ENCODE results near the gene SMAD2. TPM values are rescaled to one million over a fixed set of nuclear protein-coding genes. Genes with fewer than 3 reads are reported as not detected.

Gene SMAD2
- total RNA-seq (2022; extraction: Qiagen RNA extraction; ENCODE audit: low read depth): 58.0 to 78.3 TPM (median 73.0 TPM) in 5 replicates

GRCh38 chr18:47930199-47930930 is at the start of gene SMAD2:
Gene SMAD2, minus strand, starts transcription at chr18:47930659. Its CDS starts 33,903 bp downstream, at chr18:47896756.

Data from A549 treated with CpdA at 1 μM for 4 hours (cell line).